ENCODE results near the gene ACTL8.

DNA sequence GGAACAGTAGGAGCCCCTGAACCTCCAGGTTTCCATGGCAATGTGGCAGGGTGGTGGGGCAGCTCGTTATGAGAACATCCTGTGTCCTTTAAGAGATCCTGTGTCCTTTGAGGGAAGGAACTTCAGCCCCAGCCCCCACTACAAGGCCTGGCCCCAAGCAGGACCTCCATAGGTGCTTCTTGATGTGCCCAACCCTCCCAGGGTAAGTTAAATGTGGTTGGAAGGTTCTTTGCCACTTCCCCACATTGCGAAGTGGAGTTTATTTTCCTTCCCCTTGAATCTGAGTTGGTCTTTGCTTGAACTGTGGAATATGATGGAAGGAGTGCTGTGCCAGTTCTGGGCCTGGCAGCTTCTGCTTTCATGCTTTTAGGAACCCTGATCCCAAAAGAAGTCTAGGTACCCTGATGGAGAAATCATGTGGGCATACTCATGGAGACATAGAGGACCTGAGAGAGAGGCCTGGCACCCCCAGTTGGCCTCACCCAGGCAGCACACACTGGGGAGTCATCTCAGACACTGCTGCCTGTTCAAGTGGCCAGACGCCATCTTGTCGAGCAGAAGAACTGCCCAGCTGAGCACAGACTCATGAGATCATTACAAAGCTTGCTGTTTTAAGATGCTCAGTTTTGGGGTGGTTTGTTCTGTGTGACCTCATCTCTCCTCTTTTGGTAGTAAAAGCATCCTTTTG is 44.1 kb upstream of the ACTL8 start:
- TF ChIP-seq, protein P1, sequence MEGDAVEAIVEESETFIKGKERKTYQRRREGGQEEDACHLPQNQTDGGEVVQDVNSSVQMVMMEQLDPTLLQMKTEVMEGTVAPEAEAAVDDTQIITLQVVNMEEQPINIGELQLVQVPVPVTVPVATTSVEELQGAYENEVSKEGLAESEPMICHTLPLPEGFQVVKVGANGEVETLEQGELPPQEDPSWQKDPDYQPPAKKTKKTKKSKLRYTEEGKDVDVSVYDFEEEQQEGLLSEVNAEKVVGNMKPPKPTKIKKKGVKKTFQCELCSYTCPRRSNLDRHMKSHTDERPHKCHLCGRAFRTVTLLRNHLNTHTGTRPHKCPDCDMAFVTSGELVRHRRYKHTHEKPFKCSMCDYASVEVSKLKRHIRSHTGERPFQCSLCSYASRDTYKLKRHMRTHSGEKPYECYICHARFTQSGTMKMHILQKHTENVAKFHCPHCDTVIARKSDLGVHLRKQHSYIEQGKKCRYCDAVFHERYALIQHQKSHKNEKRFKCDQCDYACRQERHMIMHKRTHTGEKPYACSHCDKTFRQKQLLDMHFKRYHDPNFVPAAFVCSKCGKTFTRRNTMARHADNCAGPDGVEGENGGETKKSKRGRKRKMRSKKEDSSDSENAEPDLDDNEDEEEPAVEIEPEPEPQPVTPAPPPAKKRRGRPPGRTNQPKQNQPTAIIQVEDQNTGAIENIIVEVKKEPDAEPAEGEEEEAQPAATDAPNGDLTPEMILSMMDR (conservative IDR thresholded peaks at IDR 0.05 in 1 of 2, IDR thresholded peaks at IDR 0.05 in 1 of 2; ENCODE audit: low read depth in 1 of 2, low read length in 2 of 2) = no peak
- TF ChIP-seq EZH2 (IDR thresholded peaks at IDR 0.05; ENCODE audit: low read length, missing control alignments) = no peak
